Measurements from ENCODE around the gene WDR83. TPM values are rescaled to one million over a fixed set of nuclear protein-coding genes. Genes with fewer than 3 reads are reported as not detected.

Gene WDR83
- total RNA-seq, 4 donors from 2014 or later: 15.3 to 23.7 (median 19.3) TPM

DNA sequence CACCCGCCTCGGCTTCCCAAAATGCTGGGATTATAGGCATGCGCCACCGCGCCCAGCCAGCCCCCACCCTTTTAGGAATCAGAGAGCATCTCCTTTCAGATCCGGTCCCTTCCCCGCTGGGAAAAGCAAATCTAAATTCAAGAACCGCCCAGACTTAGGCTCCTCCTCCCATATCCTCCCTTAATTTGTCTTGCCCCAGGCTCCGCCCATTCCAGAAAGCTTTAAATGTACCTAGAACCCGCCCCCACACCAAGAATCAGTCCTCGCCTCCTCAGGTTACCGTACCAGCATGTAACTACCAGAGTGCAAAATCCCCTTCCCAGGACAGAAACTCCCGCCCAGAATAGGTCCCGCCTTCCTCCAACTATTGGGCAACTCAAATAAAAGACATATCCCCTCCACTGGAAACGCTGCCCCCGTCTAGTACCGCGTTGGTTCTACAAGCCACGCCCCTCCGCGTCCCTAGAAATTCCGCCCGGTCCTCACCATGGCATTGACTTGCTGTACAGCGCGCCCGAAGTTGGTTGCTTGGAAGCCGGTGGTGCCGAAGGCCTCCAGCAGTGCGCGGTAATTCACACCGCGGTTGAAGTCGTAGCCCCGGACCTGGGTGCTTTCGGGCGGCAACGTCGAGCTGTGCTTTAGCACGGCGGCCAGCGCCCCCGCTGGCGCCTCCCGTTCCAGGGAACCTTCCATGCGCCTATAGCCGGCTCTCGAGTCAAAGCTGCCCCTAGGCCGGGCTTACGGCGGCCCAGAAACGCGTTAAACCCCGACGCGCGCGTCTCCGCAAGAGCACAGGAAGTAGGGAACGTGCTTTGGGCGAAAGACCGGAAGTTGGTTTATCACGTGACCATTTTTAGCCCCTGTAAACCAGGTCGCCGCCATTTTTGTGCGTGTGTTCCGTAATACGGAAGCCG, 14.7 kb downstream of the WDR83 start, which contains the start of gene DHPS:
Gene DHPS, minus strand, starts transcription at position 807 of the 914 bp plus-strand sequence. Its CDS starts 114 bp downstream, at position 693.
- H3K4me3 ChIP-seq (ENCODE audit: low read depth, poor library complexity, severe bottlenecking): peak within 1 kb of the TSS; percentile 94
- 0 to 1% methylated on average over 40 to 63 of the region's 68 CpGs for WGBS, 2 donors
- DNase-seq (ENCODE audit: low spot score in 2 of 2): peak; percentile 96 to 97
- intact Hi-C loops (cut with DNase I; ENCODE audit: low total_unique reads): no loop called here
- TF ChIP-seq CTCF (IDR thresholded peaks at IDR 0.05): no peak
- TF ChIP-seq POLR2A (IDR thresholded peaks at IDR 0.05): no peak

DNA sequence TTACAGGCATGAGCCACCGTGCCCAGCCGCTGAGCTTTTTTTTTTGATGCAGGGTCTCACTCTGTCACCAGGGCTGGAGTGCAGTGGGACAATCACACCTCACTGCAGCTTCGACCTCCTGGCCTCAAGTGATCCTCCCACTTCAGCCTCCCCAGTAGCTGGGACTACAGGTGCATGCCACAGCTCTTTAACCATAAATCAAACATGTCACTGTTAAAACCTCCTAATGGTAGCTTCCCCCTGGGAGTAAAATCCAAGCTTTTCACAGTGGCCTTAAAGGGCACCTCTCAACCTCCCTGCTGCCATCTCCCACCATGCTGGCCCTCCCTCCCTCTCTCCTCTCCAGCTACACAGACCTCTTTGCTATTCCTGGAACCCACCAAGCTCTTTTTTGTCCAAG, 19.2 kb downstream of the WDR83 start:
- WGBS, 2 donors: 77 to 92% methylated on average over 3 of the region's 3 CpGs
- no peak for DNase-seq (ENCODE audit: low spot score in 2 of 2)
- no peak for TF ChIP-seq POLR2A (IDR thresholded peaks at IDR 0.05)
- TF ChIP-seq CTCF (IDR thresholded peaks at IDR 0.05): no peak
- intact Hi-C loops (cut with DNase I; ENCODE audit: low total_unique reads): no loop called here
- no peak overlapping the region for H3K4me3 ChIP-seq (ENCODE audit: low read depth, poor library complexity, severe bottlenecking)

DNA sequence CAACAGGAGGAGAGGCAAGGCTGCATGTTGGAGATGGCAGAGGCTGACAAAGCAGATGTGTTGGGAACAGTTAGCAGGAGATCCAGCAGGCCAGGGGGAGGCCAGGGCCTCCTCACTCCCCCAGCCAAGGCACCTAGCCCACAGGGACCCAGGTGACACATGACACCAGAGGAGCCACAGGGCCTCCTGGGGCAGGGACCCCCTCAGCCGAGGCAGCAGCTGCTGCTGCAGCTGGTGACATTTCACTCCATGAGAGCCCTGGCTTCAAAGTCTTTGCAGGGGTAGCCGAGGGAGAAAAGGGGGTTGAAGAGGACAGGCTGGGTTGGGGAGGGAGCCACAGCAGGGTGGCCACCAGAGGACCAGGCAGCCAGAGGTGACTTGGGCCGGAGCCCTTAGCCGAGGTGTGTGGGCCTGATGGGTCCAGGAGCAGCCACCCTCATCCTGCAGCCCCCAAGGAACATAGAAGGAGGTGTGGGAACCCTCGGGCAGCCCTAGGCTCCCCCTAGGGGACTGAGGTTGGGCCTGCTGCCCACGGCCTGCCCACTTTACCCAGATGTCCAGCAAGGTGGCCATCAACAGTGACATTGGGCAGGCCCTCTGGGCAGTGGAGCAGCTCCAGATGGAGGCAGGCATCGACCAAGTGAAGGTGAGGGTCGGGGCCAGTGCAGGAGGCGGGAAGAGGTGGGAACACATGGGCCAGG, 21.0 kb downstream of the WDR83 start, which contains the start of gene GNG14:
Gene GNG14, plus strand, starts transcription at position 503 of the 701 bp plus-strand sequence. Its CDS starts 51 bp downstream, at position 554.
- intact Hi-C loops (cut with DNase I; ENCODE audit: low total_unique reads): no loop called here
- H3K4me3 ChIP-seq (ENCODE audit: low read depth, poor library complexity, severe bottlenecking): no peak within 1 kb of the TSS
- WGBS, 2 donors: 81 to 87% methylated on average over 9 of the region's 9 CpGs
- no peak for TF ChIP-seq CTCF (IDR thresholded peaks at IDR 0.05)
- no peak for TF ChIP-seq POLR2A (IDR thresholded peaks at IDR 0.05)
- no peak for DNase-seq (ENCODE audit: low spot score in 2 of 2)

GRCh38 chr19:12689012-12689411, 22.4 kb downstream of the WDR83 start:
- no peak for DNase-seq (ENCODE audit: low spot score in 2 of 2)
- no peak overlapping the region for H3K4me3 ChIP-seq (ENCODE audit: low read depth, poor library complexity, severe bottlenecking)
- intact Hi-C loops (cut with DNase I; ENCODE audit: low total_unique reads): no loop called here
- no peak for TF ChIP-seq CTCF (IDR thresholded peaks at IDR 0.05)
- TF ChIP-seq POLR2A (IDR thresholded peaks at IDR 0.05): no peak
- WGBS, 2 donors: 90 to 94% methylated on average over 7 to 12 of the region's 12 CpGs

DNA sequence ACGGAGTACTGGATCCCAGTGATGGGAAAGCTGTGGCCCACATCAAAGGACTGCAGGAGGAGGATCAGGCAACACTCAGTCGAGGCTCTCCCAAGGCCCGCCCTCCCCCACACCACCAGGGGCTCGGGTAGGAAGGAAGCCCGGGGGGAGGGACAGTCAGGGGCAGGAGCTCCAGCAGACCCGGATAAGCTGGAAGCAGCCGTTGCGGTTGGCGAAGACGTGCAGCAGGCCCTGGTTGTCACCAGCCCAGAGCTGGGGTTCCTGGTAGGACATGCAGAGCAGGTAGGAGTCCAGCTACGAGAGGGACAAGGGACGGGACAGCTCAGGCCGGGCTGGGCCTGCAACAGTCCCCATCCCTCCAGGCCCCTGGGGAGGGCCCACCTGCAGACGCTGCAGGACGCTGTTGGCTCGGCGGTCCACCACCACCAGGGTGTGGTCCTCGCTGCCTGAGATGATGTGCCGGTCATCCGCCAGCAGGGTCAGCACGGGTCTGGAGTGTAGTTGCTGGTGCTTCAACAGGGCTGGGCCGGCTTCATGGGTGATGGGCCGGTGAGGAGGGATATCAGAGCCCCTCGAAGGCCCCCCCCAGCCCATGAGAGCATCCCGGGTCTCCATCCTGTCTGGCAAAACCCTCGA, 23.1 kb downstream of the WDR83 start:
- no peak overlapping the region for H3K4me3 ChIP-seq (ENCODE audit: low read depth, poor library complexity, severe bottlenecking)
- intact Hi-C loops (cut with DNase I; ENCODE audit: low total_unique reads): no loop called here
- TF ChIP-seq POLR2A (IDR thresholded peaks at IDR 0.05) (no peak), CTCF (IDR thresholded peaks at IDR 0.05) (no peak)
- no peak for DNase-seq (ENCODE audit: low spot score in 2 of 2)
- WGBS, 2 donors: 78% methylated on average over 18 to 19 of the region's 26 CpGs

Measured in lower leg skin (tissue), 4 donors.